HG02840 (cell line): Measurements from ENCODE around the gene CLEC11A.

Experiments
- ATAC-seq: cut with Tn5 transposase; IDR thresholded peaks from one replicate; pipeline ENCODE4 v1.9.1; 2021; ENCODE audit warnings: mild to moderate bottlenecking, moderate library complexity, moderate number of reproducible peaks; ENCODE audit not compliant: unreplicated experiment, low FRiP score

Gene CLEC11A

DNA sequence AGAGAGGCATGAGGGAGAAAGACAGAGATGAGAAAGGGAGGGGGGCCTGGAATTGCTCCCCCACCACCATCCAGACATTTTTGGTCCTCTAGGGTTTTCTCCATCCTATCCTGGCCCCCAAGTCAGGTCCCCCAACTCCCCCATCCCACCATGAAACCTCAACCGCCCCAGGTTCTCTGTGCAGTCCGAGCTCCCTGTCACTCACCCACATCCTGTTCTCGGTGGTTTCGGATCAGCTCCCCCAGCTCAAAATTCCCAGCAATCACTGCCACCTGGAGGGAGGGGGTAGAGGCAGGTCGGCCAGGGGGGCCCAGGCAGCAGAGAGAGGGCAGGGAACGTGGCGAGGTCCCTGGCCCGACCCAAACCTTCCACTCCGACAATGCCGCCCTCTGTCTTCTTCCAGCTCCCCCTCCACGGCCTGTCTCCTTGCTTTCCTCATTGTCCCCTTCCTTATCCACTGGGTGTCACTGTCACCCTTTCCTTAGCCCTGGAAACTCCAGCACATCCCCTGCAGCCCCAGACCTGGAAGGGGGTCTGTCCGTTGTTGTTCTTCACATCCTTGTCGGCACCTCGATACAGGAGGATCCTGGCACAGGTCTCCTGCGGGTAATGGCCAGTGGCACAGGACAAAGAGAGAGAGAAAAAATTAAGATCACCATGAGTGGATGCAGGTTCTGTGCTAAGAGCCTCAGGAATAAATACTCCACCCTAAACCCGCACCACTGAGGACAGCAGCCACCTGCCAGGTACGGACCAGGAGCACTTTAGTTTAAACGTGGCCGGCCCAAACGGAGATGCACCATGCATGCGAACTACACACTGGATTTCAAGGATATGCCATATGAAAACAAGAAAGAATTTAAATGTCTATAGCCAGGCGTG is 19.0 kb upstream of the CLEC11A start:
- no peak for ATAC-seq

DNA sequence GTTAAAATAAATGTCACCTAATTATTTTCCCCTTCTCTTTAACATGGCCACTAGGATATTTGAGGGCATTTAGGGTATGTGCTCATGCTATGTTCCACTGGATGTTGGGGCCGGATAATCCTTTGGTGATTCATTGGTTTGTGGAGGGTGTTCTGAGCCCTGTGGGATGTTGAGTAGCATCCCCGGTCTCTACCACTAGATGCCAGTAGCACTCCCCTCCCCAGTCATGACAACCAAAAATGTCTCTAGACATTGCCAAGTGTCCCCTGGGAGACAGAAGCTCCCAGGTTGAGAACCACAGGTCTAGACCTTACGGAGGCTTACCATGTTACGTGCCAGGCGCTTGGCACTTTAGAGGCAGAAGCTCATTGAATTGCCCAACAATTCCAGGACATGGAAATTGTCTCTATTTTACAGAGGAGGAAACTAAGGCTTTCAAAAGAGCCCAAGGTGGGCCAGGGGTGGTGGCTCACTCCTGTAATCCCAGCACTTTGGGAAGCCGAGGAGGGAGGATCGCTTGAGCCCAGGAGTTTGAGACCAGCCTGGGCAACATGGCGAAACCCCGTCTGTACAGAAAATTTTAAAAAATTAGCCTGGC is 17.6 kb upstream of the CLEC11A start:
- ATAC-seq: no peak

DNA sequence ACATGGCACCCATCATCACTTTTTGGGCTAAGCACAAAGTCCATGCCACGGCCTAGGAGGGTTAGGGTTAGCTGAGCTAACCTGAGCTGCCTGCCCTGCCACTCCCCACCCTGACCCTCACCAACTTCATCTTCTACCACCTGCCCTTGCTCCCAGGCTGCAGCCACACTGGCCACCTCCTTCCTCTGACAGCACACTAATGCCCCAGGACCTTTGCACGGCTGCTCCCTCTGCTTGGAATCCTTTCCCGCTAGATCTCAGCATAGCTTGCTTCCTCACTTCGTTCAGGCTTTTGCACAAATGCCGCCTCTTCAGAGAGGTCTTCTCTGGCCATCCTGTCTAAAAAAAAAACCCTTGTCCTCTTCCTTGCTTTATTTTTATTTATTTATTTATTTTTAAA is 16.8 kb upstream of the CLEC11A start:
- ATAC-seq: no peak

DNA sequence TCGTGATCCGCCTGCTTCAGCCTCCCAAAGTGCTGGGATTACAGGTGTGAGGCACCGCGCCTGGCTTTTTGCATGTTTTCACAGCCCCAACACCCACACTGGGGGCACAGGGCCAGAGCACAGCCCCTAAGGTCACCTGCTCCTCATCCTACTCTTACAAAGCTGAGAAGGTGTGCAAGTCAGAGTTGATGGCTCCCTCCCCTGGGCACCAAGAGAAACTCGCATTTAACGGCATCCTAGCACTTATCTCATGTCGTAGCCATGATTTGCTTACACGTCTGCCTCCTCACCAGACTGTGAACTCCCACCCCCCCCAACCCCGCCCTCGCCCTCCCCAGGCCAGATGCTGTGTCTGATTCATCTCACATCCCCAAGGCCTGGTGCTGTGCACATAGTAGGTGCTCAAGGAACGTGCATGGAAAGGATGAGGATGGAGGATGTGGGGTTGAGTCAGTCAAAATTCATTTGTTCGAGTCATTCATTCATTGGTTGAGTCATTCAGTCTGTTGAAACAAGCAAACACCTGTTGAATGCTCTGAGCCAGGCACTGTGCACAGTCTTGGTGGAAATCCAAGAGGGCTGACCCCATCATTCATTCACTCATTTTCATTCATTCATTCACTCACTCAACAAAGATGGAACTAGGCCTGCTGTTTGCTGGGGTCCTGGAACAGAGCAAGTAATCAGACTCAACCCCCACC is 14.8 kb upstream of the CLEC11A start:
- no peak for ATAC-seq

DNA sequence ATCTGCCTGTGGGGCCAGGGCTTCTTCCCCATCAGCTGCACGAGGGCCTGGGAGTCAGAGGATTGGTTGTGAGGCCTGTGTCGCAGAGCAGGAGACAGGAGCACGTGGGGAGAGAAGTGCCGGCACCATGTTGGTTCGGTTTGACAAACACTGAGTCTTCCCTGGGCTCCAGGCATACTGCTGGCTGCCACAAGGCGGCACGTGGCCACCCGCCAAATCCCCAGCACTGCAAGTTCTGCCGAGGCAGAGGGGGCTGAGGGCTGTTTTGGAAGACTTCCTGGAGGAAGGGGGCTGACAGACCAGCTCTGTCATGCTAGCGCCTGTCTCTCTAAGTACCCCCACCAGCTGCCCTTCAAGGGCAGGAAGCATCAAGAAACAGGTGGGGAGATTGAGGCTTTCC is 13.1 kb upstream of the CLEC11A start:
- no peak for ATAC-seq

DNA sequence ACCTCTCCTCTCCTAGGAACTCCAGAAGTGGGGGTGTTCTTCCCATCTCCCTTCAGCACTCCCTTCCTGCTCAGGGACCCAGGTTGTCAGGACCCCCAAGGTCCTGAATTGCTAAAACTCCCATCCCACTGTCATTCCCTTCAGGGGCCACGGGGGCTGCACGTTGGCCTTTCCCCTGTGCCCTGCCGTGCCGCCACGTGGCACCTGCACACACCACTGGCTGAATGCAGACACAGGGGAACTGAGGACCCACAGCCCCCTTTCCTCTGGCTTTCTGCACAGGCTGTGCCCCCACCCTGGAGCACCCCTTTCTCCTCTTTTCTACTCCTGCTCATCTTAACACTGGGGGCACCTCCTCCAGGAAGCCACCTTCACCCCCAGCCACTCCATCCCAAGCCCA is 12.6 kb upstream of the CLEC11A start:
- ATAC-seq: no peak

DNA sequence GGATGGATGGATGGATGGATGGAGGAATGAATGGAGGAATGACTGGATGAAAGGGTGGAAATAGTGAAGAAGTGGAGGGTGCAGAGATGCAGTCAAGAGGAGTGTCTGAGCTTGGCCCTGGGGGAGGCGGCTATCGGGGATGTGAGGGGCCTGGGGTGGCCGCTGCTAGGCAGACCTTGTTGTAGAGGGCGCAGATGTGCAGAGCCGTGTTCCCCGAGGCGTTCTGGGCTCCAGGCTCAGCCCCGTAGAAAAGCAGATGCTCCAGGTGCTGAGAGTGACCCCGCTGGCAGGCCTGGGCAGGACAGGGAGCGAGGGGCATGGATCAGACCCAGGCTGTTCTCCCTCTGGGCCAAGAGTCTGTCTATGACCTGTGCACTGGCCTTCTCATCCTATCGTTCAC is 12.0 kb upstream of the CLEC11A start:
- no peak for ATAC-seq

DNA sequence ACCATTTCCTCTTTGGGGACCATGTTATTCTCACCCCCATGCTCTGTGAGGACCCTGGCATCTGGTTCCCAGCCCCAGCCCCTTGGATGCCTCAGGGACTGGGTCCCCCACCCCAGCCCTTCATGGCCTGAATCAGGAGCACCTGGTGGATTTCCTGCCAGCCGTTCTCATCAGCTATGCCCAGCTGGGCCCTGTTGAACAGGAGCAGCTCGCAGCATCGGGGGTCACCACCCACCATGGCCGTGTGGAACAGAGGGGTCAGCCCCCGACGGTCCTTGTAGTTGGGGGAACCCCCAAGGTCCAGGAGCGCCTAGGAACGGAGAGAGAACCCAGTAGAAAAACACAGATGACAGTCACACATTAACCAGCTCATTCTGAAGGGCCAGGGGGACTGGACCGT is 11.4 kb upstream of the CLEC11A start:
- ATAC-seq: no peak

DNA sequence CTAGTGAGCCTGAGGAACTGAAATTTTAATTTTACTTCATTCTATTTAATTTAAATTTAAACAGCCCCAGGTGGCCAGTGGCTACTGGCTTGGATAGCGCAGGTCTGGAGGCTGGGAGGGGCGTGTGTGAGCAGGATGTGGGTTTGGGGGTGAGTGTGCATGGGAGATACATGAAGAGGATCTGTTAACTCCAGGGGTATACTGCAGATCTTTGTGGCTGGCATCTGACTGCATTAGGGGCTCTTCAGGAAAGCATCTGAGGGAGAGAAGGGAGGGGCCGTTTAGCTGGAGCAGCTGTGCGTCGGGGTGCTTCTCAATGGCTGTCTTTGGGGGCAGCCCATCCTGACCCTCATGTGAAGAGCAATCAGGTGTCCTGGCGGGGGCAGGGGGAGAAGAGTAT is 10.3 kb upstream of the CLEC11A start:
- no peak for ATAC-seq

DNA sequence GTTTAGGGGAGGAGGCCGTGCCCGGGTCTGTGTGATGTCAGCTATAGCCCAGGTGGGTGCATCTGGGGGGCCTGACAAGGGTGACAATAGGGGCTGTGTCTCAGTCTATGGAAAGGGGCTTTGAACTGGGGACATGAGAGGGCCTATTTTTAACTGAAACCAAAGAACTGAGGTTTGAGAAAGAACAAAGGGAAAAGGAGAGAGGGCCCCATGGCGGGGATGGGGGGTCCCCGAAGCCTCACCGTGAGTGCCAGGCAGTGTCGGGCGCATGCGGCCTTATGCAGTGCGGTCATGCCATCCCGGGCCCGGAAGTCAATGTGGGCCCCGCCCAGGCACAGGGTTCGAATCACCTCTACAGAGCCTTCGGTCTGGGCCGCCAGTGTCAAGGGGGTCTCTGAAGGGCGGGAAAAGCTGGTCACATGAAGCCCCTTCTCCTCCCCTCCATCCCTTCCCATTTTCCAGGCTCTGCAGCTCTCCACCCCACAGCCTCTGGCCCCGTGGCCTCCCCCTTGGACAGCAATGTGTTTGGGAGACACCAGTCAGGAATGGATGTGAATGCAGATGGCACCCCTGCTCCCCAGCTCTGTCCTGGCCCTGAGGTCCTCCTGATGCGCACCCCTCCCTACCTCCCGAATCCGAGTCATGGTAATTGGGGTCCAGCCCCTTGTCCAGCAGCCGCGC is 9.5 kb upstream of the CLEC11A start:
- ATAC-seq: no peak

DNA sequence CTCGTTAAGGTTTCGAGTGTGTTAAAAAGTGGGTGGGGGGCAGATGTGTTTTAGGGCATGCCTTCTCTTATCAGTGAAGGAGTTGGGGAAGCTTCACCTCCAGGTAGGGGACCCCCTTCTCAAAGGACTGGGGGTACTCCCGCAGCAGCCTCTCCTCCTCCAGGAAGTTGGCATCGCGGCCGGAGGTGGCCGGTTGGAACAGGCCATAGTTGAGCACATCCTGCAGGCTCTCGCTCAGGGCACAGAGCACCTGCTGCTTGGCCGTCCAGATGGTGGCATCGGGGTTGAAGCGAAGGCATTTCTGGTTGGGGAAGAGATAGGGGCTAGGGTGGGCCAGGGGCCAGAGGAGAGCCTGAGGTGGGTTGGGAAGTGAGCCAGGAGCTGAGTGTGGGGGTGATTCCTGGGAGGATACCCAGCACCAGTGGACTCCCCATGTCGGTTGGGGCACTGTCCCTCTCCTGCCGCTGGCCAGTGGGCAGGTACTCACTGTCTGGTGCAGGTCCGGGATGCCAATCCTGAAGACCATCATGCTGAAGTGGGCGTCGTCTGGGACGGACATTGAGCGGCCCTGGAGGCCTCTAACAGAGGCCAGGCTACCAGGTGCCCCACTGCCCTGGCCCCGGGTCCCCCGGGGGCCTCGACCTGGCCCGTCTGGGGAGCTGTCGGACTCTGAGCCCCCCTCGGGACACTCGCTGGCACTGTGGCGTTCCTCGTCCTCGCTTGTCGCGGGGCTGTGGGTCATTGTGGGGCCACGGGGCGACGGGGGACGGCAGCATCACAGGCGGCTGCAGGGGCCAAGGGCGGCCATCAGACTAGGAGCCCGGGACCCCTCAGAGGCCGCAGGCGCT is 6.8 kb upstream of the CLEC11A start:
- ATAC-seq: no peak

DNA sequence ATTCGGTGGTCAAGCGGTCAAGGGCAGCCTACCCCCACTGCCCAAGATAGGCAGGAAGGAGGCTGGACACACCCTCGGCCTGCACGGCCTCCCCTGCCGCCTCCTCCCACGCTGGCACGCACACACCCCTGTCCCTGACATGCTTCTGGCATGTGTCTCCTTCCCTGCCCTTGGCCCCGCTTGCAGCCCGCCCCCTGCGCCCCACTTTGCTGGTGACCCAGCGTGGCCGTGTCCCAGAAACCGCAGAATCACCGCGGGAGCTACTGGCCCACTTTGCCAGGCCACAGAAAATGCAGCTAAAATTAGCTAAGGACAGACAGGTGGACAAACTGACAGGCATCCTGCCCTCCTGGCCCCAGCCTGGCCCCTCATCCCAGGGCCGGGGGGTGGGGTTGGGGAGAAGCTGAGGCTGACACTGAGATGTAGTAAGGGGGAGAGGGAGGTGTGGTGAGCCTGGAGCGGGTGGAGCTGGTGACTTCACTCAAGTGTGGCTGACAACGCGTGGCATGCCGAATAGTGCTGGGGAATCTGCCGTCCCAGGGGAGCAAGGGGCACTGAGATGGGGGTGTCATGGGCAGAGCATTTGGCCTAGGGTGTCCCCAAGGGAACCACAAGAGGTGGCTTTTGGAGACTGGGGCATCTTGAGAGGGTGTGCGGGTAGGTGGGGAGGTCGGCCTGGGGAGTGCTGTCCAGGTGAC is 6.0 kb upstream of the CLEC11A start:
- no peak for ATAC-seq

DNA sequence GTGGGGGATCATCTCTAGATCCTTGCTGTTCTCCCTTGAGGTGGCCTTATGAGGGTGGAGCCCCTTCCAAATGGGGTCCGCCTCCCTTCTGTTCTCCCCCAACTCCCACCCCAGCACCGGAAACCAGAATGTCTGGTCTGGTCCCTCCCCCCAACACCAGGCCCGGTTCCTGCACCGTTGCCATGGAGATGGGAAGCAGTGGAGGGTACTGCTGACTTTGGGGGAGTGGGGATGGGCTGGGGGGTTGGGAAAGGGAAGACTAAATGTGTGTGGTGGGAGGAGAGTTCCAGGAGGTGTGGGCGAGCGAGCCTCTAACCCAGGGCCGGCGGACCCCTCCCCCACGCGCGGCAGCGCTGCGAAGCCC is 5.3 kb upstream of the CLEC11A start:
- ATAC-seq: no peak

DNA sequence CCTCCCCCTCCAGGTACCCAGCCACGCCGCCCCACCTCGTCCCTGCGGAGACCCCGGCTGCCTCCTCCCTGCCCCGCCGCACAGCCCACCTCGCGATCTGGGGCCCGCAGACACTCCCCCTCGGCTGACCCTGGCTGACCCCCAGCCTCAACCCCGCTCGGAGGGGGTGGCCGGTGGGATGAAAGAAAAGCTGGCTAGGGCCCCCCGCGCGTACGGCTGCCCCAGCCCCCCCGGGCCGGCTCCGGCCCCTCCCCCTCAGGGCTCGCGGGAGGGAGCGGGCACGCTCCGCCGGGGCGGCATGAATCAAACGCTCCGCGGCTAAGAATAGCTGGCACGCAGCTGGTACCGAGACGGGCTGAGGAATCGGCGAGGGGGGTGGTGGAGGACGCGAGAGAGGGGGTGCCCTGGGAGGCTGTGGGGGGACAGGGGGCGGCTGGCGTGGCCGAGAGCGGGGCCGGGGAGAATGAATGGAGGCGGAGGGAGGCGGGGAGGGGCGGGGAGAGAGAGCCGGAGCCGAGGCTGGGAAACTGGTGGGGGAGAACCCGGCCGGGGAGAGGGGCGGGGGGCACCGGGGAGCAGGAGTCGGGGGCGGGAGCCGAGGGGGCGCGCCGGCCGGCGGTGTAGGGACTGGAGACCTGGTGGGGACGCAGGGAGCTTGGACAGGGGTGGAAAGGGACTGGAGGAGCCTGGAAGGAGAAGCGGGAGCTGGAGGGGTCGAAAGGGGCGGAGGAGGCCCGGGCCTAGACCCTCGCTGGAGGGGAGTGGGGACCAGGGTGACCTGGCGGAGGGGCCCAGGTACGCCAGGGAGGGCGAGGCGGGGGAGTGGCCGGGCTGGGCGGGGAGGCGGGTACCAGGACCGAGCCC is 4.7 kb upstream of the CLEC11A start:
- no peak for ATAC-seq

DNA sequence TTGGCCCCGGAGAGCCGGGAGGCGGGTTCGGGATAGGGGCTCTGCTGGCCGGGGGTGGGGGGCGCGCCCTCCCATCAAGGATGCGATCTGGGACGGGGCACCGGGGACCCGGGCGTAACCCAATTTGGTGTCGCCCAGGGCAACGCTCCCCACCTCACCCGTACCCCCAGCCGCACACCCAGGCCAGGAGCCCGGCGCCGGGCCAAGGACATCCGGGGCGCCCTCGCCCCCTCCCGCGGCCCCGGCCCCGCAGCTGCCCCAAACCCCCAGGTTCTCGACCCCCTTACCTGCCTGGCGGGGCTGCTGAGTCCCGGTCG is 4.1 kb upstream of the CLEC11A start:
- no peak for ATAC-seq

DNA sequence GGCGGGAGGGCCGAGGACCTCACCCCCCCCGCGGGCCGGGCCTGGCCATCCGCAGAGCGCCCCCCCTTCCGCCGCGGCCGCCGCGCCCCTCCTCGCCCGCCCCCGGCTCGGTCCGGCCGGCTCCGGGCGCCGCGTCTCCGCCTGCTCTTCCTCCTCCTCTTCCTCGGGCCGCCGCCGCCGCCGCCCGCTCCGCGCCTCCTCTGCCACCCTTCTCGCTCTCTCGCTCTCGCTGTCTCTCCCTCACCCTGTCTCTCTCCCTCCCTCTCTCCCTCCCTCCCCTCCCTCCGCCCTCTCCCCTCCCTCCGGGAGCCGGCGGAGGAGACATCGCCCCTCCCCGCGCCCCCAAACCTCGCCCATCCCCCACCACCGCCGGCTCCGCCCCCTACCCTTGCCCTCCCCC is 3.6 kb upstream of the CLEC11A start, which contains the start of gene SHANK1:
Gene SHANK1 (minus strand): TSS at position 237 of the 400 bp plus-strand sequence. CDS start 2,883 bp downstream, outside the sequence.
- ATAC-seq: no peak

DNA sequence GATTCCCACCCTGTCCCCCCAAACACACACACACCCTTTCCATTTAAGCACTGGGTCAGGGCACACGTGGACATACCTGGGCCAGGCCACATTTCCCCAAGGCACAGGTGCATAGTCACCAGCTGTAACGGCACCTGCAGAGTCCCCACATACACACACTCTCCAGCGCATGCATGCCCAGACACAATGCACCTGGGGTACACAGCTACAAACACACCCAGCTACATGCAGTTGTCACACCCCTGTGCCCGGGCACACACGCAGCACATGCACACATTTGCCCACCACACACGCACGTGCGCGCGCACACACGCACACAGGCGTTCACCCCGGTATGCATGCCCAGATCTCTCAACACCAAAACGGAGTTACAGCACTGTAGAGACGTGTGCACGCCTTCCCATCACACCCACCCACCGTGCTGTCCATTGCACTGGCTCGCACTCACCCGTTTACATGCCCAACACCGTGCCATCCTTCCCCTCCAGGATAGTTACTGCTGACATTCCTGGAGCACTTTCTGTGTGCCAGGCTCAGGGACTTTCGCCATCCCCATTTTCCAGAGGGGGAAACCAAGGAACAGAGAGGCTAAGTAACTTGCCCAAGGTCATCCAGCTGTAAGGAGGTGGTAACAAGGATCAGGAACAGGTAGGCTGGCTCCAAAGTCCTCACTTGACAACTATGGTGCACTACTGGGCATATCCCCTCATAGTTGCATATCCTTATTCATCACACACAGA is 2.8 kb upstream of the CLEC11A start:
- no peak for ATAC-seq

DNA sequence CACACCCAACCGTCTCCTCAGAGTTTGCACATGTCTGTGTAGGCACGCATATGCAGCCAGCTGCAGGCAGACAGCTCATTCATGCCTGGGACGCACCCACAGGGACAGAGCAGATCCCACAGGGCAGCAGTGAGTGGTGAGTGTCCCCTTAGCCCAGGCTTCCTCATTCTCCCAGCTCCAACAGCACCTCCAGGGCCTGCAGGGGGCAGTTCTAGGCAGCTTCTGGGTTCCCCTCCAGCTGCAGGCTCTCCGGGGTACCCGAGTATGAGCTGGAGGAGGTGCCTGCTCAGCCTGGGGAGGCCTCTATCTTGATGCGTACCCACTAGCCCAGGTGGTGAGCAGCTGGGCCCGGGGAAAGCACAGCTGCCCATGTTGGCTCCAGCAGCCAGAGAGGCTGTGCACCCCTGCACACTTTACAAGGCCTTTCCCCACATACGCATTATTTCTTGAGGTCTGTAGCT is 2.2 kb upstream of the CLEC11A start:
- ATAC-seq: no peak
